HG03457 (cell line): ENCODE measurements around the gene CDK18.

Experiments
- ATAC-seq: cut with Tn5 transposase; IDR thresholded peaks from one replicate; pipeline ENCODE4 v1.9.1; 2021; ENCODE audit warnings: moderate number of reproducible peaks; ENCODE audit not compliant: unreplicated experiment

Gene CDK18

DNA sequence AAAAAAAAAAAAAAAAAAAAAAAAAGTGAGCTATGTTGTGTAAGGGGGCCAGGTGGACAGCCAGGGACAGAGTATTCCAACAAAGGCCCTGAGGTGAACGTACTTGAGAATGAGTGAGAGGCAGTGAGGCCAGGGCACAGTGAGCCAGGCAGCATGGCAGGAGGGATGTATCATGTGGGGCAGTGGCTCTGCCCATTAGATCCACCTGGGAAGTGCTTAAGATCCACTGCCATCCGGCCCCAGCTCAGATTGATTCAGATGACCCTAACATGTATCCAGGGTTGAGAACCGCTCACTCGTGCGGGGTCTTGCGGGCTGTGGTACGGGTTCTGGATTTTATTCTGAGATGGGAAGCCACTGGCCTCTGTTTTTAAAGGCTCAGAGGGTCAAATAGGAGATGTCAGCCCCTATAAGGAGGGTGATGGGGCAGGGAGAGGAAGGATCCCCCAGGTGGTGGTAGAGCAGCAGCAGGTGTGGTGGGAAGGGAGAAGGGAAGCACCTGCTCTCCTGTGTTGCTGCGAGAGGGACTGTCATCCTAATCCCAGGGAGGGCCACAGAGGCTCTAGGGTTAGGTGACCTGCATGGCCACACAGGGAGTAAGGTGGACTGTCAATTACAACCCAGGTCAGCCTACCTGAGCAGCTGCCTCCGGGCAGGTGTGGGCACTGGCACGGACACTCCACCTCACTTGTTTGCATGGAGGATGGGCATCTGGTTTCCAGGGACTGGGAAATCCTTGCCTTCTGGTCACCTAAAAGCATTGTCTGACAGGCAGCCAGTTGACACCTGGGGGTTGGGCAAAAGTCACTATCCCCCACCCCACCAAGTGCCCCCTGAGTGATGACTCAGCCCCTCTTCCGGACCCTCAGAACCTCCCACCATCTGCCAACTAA, 31.6 kb downstream of the CDK18 start:
- ATAC-seq: no peak

DNA sequence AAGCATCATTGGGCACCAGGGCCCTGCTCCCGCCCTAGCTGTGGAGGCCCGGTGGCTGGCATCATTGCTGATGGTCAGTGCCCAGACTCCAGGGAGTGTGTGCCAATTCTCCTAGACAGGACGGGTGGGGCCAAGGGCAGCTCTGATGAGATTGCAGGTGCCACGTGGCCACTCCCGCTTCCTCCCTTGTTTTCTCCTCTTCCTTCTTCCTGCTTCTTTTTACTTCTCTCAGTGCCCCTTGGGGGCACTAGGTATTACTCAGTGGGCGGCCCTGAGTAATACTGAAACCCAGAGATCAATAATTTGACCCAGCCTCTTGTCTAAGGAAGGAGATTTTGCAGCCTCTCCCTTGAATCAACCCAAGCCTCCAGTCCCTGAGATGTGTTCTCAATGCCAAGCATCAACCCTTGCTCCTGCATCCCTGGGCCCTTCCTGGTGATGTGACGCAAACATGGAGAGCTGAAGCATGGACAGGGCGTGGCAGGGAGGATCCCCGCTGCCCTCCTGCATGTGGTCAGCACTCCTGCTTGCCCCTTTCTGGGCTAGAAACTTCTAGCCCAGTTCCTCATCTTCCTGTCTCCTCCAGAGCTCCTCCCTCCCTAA, 32.4 kb downstream of the CDK18 start:
- ATAC-seq: no peak

DNA sequence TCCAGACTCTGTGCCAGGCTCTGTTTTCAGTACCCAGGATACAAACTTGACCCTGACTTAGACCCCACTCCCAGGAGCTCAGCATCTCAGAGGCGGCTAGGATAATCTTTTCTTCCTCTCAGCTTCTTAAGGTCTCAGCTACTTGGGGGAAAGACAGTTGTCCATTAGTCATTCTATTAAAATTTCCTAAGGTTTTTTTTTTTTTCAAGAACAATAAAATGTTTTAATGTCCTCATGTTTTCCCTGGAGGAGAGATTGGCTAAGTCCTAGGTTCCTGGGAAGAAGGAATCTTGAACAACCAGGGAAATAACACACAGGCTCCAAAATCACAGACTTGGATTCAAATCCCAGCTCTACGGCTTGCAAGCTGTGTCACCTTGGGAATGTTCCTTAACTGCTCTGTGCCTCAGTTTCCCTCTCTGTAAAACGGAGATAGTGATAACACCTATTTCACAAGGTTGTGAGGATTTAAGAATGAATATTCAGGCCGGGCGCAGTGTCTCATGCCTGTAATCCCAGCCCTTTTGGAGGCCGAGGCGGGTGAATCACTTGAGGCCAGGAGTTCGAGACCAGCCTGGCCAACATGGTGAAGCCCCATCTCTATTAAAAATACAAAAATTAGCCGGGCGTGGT, 33.0 kb downstream of the CDK18 start:
- ATAC-seq: no peak

DNA sequence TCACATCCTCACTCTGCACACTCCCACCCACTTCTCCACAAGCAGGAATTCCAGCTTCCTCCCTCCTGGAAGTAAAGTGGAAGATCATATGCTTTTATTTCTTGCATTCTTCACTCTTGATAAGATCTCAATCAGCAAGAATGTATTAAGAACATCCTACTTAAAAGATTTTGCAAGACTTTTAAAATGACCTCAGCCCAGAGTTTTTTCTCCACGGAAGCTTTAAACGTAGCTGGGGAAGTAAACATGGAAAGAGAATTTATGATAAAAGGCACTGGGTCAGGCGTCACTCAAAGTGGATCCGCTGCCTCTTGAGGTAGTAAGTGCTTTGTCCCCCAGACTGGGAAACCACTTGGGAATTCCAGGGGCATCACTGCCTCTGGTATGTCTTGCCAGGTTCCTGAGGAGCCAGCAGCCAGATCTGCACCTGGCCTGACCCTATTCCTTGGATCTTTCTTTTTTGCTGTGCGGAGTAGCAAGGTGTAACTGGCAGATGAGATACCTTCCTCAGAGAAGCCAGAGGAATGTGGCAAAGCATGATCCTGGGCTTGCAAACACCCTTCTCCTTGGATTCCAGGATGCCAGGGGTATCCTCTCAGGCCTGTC, 33.9 kb downstream of the CDK18 start:
- no peak for ATAC-seq

DNA sequence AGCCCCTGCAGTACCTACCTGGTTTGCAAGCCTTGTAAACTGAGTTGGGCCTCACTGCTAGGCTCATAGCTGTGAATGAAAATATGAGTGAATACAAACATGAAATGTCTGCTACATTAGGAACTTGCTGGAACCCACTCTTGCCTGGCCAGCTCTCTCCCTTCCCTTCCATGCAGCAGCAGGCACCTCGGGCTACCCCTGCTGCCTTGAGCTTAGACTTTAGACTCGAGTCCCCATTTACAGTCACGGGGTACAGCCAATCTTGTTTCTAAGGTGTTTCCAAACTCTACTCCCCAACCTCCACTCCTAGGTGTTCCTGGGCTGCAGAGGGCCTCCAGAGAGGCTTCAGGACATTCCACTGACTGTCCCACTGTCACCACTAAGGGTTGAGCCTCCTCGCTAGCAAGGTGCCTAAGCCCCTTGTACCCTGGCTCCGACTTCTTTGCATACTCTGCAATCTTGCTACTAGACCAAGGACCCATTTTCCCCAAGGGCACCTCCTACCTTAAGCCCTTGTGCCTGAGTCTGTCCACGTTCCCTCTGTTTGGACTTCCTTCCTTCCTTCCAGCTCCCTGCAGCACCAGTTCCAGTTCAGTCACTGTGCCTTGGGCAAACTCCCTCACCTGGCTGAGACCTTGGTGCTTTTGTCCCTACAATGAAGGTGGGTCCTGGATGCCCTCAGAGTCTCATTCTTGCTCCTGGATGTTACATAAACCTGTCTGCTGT, 36.9 kb downstream of the CDK18 start:
- ATAC-seq: no peak

DNA sequence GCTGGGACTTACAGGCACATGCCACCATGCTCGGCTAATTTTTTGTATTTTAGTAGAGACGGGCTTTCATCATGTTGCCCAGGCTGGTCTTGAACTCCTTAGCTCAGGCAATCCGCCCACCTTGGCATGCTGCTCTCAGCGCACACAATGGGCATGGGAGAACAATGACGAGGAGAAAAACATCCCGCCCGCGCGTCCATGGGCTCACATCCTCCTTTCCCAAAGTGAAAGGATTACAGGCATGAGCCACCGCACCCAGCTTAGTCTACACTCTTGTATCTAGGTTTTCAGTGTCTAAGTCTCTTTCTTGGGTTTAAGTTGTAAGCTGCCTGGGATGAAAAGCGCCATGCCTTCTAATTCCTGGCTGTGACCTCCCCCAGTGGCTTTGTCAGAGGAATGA, 37.9 kb downstream of the CDK18 start:
- no peak for ATAC-seq

DNA sequence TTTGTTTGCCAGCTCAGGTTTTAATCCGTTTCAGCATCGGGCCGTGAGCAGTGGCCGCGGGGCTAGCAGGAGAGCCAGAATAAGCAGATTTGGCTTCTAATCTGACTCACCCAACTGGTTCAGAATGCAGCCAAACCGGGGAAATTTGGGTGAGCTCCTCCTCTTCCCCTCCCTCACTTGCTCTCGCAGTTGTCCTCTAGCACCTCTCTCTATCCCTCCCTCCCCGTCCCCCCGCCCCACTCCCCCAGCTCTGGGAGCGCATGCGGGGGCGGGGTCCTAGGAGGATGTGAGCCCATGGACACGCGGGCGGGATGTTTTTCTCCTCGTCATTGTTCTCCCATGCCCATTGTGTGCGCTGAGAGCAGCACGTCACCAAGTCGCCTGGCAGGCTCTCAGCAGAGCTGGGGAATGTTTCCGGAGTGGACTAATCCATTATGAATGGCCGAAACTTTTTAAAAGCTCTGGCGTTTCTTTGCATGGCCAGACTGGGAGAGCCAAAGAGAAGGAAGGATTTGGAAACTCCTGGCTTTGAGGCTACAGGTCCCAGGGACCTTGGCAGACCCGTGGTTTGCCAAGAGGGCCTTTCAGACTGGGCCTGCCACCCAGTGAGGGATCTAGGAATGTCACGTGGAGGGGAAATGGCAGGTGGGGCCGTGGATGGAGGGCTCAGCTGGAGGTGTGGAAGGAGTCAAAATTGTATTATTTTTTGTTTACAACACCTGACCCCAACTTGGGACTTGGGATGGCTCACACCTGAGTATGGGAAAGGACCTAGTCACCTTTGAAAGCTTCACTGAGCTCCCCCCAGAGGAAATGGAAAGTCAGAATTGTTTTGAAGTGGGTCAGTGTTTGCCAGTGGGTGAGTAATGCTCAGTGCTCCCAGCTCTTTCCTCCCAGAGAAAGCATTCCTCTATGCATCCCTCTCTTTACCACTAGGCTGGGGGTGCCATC, 39.2 kb downstream of the CDK18 start:
- no peak for ATAC-seq

DNA sequence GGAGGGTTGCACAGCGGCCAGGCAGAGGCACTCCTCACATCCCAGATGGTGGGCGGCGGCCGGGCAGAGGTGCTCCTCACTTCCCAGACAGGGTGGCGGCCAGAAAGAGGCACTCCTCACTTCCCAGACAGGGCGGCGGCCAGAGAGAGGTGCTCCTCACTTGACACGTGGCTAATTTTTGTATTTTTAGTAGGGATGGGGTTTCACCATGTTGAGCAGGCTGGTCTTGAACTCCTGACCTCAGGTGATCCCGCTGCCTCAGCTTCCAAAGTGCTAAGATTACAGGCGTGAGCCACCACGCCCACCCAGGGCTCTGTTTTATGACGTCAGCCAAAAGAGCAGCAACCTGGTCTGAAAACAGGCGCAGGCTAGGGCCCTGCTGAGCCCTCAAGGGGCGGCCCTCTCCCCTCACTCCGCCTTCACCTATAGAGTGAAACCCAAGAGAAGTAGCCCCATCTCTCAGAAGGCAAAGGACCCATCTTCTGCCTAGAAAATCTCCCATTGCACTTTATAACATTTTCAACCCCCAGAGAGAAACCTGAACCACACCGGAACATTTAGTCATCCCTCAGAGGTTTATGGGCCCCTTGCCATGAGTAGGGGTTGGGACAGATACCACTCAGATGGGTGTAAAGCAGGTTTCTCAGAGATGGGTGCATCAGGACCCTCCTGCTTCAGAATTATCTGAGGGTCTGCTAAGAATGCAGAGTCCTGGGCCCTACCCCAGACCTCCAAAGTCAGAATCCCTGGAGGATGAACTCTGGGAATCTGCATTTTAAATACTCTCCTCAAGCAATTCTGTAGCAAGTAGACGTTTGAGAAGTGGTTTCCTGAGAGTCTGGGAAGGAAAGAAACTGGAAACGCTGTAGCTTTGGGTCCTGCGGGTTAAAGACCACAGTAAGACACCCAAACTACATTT, 40.8 kb downstream of the CDK18 start:
- ATAC-seq: no peak

DNA sequence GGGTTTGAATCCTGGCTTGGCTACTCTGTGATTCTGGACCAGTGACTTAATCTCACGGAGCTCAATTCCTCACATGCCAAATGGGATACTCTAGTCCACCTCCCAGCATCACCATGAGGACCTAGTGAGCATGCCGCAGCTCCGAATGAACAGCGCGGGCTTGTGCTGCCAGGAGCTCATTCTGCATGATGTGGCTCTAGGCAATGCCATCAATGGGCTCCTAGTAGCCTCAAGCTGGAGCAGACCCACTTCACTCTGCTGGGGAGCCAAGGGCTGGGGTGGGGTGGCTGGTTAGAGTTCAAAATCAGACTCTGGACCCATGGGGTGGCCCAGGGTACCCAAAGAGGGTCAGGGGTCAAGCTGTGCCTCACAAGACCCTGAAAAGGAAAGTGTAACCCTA, 41.5 kb downstream of the CDK18 start:
- ATAC-seq: no peak

DNA sequence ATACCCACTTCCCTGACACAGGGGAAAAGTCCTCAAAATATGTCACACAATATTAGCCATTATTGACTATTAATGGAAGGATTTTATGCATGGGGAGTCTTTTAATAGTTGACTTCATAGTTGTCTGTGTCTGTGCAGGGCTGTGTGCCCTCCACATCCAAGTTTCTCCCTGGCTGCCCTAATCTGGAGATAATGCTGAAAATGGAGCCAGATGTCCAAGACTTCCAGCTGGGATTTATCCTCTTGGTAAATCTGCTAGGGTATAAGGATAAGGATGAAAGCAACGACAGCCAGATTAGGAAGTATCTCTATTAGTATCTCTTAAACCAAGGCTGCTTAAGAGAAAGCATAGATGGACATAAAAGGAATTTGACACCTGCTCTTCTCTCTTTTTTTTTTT, 42.1 kb downstream of the CDK18 start:
- no peak for ATAC-seq

DNA sequence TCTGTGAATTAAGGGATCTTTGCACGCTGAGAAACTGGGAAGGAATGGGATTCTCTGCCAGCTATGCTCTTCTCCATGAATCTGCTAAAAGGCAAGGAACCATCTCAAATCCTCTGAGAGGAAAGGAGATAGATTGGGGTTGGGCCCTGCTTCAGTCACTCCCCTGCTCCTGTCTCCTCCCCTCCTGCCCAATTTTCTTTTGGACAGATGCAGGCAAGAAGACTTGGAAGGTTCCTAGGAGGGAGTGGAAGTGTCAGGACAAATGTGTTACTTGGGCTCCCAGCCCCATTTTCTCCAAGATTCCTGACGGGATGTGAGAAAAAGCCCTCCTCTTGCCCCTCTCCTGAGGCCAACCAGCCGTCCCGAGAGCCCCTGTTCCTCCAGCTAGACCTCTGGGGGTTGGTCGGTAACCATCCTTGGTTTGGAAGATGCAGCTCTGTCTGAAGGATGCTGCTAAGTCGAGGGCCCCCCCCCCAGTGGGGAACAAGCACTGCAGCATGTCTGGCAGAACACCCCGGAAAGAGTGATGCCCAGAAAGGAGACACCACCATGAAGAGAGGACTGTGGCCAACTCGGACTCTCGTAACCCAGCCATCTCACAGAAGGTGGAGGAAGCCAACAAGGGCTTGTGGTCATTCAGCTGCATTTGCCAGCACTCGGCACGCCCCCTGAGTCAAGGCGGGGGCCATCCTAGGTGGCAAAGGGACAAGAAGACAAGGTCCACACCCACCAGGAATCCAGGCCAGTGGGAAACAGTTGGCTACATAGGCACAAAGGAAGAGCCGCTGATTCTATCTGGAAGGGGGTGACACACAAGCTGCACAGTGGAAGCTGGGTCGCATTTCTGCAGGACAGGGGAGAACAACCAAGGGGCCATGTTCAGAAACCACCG, 43.7 kb downstream of the CDK18 start:
- no peak for ATAC-seq

DNA sequence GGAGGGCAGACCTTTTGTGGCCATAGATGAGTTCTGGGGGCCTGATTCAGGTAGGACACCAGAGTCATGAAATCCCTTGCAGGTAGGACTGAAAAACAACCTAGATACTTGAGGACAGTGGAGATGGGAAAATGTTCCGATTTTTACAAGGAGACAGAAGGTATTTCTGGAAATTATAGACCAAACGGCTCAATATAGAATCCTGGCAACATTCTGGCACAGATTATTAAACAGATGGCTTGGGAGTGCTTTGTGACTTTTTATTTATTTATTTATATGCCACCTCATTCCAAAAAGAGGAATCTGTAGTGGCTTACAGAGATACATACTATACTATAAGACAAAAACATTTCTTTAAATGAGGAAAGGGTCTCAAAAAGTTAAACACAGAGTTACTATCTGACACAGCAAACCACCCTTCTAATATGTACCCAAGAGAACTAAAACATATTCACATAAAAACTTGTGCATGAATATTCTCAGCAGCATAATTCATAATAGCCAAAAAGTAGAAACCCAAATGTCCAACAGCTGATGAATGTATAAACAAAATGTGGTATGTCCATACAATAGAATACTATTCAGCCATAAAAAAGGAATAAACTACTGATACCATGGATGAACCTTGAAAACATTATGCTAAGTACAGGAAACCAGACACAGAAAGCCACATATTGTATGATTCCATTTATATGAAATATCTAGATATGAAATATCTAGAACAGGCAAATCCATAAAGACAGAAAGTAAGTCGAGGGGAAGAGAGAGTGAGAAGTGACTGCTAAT, 49.8 kb downstream of the CDK18 start:
- ATAC-seq: no peak

DNA sequence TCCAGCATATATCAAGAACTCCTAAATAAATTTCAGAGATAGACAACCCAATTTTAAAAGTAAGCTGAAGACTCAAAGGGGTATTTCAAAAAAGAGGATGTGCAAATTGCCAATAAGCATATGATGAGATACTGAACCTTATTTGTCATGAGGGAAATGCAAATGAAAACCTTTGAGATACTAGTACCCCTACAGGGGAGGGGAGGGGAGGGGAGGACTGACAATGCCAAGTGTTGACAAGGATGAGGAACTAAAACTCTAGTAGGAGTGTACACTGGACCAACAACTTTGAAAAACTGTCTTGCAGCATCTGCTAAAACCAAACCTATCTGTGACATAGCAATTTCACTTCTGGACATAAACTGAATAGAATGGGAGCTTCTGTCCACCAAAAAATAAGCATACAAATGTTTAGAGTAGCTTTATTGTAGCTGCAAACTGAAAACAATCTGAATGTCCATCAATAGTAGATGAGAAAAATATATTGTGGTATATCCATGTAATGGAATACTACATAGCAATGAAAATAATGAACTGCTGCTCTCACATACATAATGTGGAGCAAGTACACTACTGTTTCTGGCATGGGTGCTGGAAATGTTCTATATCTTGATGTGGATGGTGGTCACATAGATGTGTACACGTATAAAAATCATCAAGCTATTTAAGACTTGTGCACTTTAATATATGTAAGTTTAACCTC, 57.2 kb downstream of the CDK18 start:
- no peak for ATAC-seq

DNA sequence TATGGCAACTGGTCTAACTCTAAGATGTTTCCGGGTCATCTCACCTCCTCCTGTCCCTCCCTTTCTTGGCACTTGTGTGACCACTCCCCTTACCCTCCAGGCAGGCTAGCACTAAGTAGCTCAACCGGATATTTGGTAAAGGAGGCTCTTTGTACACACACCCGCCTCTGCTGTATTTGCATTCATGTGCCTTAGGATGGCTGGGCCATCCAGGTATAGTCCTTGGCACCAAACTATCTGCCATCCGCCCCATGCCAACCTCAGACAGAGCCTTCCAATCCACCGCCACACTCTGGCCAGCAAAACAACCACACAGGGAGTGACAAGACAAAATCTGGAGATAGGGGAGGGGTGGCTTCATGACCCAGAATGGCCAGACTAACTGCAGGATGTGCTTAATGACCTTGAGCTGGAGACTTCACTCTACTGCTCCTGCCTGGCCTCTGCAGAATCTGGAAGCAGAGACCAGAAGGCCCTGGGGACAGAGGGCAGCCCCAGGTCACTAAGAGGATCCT, 59.5 kb downstream of the CDK18 start:
- no peak for ATAC-seq

DNA sequence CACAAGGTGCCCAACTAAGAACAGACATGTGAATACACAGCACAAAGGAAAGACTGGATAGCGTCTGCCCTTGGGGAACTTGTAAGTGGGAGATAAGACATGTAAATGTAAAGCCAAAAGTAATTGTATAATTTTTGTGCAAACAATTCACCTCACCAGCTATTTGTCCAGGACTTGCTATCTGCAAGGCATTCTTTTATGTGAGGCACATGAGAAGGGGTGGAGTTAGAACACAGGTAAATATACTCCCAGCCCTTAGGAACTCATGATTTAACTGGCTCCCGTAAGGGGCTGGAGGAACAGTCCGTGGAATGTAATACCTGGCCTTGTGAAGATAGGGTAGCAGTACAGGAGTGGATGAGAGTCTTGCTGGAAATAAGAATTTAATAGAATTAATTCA, 61.3 kb downstream of the CDK18 start:
- ATAC-seq: no peak

DNA sequence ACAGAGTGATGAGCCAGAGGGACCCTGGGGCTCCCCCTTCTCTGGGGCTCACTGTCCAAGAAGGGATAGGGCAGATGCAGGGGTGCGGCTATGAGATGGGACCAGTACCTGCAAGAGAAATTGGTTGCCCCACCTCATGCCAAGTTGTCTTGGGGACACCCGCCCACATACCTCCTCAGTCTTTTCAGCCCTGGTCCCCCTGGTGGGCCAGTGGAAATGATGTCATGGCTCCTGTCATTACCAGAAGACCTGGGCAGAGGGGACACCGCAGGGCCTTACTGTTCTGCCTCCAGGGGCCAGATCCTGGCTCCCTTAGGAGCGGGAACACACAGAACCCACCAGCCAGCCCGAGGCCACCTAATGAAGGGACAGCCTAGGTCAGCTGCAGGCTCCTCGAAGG, 63.2 kb downstream of the CDK18 start:
- no peak for ATAC-seq
